GM23338 (cell line): ENCODE data around the gene PLCG2. TPM values are rescaled to one million over a fixed set of nuclear protein-coding genes. Genes with fewer than 3 reads are reported as not detected.

Experiments
- ATAC-seq: fragments of 200-7000 bp; cut with Tn5 transposase; 3 replicates; pipeline ENCODE4 v1.9.1; 2020
- DNase-seq: peaks from one replicate; pipeline ENCODE4 v3.0.0-alpha.2; 2015; ENCODE audit warnings: low spot score
- H2AFZ ChIP-seq: fragments of 200-600 bp; sonication (generic); 2 replicates; pipeline ENCODE4 v1.8.0; 2016; ENCODE audit warnings: antibody characterized with exemption, mild to moderate bottlenecking, moderate library complexity
- H3F3A ChIP-seq: fragments of 200-600 bp; sonication (generic); replicated peaks from 2 replicates; pipeline ENCODE4 v1.8.0; 2017; ENCODE audit warnings: antibody characterized with exemption, mixed run types, low read depth
- H3K27ac ChIP-seq: fragments of 200-600 bp; sonication (generic); 2 replicates; pipeline ENCODE4 v1.6.1; 2016; ENCODE audit warnings: low read depth
- H3K27me3 ChIP-seq: fragments of 200-600 bp; sonication (generic); 2 replicates; pipeline ENCODE4 v1.8.0; 2016; ENCODE audit warnings: mild to moderate bottlenecking, mixed run types, moderate library complexity; ENCODE audit not compliant: insufficient read depth
- H3K36me3 ChIP-seq: fragments of 200-600 bp; sonication (generic); 2 replicates; pipeline ENCODE4 v1.8.0; 2016; ENCODE audit warnings: mild to moderate bottlenecking; ENCODE audit not compliant: insufficient read depth
- H3K4me1 ChIP-seq: fragments of 200-600 bp; sonication (generic); 2 replicates; pipeline ENCODE4 v1.8.0; 2016; ENCODE audit warnings: mild to moderate bottlenecking, moderate library complexity; ENCODE audit not compliant: insufficient read depth
- H3K4me2 ChIP-seq: fragments of 200-600 bp; sonication (generic); 2 replicates; pipeline ENCODE4 v1.7.1; 2017; ENCODE audit warnings: mixed run types
- H3K4me3 ChIP-seq: fragments of 200-600 bp; sonication (generic); 2 replicates; pipeline ENCODE4 v1.6.1; 2016; ENCODE audit warnings: mixed run types
- H3K79me2 ChIP-seq: fragments of 200-600 bp; sonication (generic); replicated peaks from 2 replicates; pipeline ENCODE4 v1.8.0; 2017; ENCODE audit warnings: mild to moderate bottlenecking; ENCODE audit not compliant: insufficient read depth
- H3K9me2 ChIP-seq: fragments of 200-600 bp; sonication (generic); 2 replicates; pipeline ENCODE4 v1.8.0; 2017; ENCODE audit not compliant: insufficient read depth
- H4K20me1 ChIP-seq: fragments of 200-600 bp; sonication (generic); replicated peaks from 2 replicates; pipeline ENCODE4 v1.8.0; 2017; ENCODE audit warnings: mild to moderate bottlenecking; ENCODE audit not compliant: insufficient read depth
- H3K27ac Mint-ChIP-seq: 2 replicates; pipeline ENCODE4 v1.8.0; 2020; ENCODE audit warnings: inconsistent platforms, mild to moderate bottlenecking, moderate library complexity, mixed read lengths
- H3K27me3 Mint-ChIP-seq: 3 replicates; pipeline ENCODE4 v1.8.0; 2022; ENCODE audit warnings: low read depth, mild to moderate bottlenecking, moderate library complexity, mixed read lengths, inconsistent platforms; ENCODE audit not compliant: insufficient read depth, poor library complexity
- H3K36me3 Mint-ChIP-seq: 3 replicates; pipeline ENCODE4 v1.8.0; 2021; ENCODE audit warnings: low read depth, mild to moderate bottlenecking, inconsistent platforms, moderate library complexity, mixed read lengths
- H3K4me1 Mint-ChIP-seq: 3 replicates; pipeline ENCODE4 v1.8.0; 2020; ENCODE audit warnings: mild to moderate bottlenecking, inconsistent platforms, mixed read lengths
- H3K4me3 Mint-ChIP-seq: 3 replicates; pipeline ENCODE4 v1.8.0; 2021; ENCODE audit warnings: moderate library complexity, mild to moderate bottlenecking, inconsistent platforms, mixed read lengths
- H3K9me3 Mint-ChIP-seq: 3 replicates; pipeline ENCODE4 v1.8.0; 2020; ENCODE audit warnings: moderate library complexity, mild to moderate bottlenecking, inconsistent platforms, mixed read lengths
- CREB1 ChIP-seq: fragments of 250-450 bp; sonication (Bioruptor Pico); IDR thresholded peaks from 2 replicates; pipeline ENCODE4 v1.5.0; 2020; ENCODE audit warnings: low read depth, mild to moderate bottlenecking, moderate library complexity
- EZH2 ChIP-seq: fragments of 200-600 bp; sonication (generic); IDR thresholded peaks from one replicate; pipeline ENCODE4 v1.8.0; 2017; ENCODE audit warnings: antibody characterized with exemption, mild to moderate bottlenecking, low read depth; ENCODE audit not compliant: unreplicated experiment
- EZH2phosphoT487 ChIP-seq: fragments of 200-600 bp; sonication (generic); IDR thresholded peaks from one replicate; pipeline ENCODE4 v1.8.1; 2018; ENCODE audit warnings: antibody characterized with exemption; ENCODE audit not compliant: unreplicated experiment
- JUNB ChIP-seq: IDR thresholded peaks from one replicate; pipeline ENCODE4 v1.6.1; 2016; ENCODE audit warnings: antibody characterized with exemption; ENCODE audit not compliant: unreplicated experiment
- NANOG ChIP-seq: IDR thresholded peaks from 2 replicates; pipeline ENCODE4 v1.6.1; 2016; ENCODE audit warnings: antibody characterized with exemption, borderline replicate concordance
- POLR2AphosphoS5 ChIP-seq: IDR thresholded peaks from 2 replicates; pipeline ENCODE4 v1.6.1; 2016; ENCODE audit warnings: antibody characterized with exemption, low read depth
- STAT1 ChIP-seq: IDR thresholded peaks from one replicate; pipeline ENCODE4 v1.6.1; 2016; ENCODE audit warnings: antibody characterized with exemption; ENCODE audit not compliant: unreplicated experiment
- ZNF114 ChIP-seq: fragments of 250-450 bp; sonication (Bioruptor Pico); IDR thresholded peaks from 2 replicates; pipeline ENCODE4 v1.5.0; 2020; ENCODE audit warnings: mild to moderate bottlenecking, moderate library complexity
- ZNF331 ChIP-seq: fragments of 250-450 bp; sonication (Bioruptor Pico); IDR thresholded peaks from 2 replicates; pipeline ENCODE4 v1.5.0; 2020; ENCODE audit warnings: low read depth, mild to moderate bottlenecking, moderate library complexity
- polyA plus RNA-seq: library from polyadenylated mRNA; unstranded; fragments of >200 nt; fragmentation: Nextera tagmentation; extraction: Ambion mirVana; gene quantifications from 2 replicates; pipeline ENCODE4 v1.2.1, GENCODE V29; 2016
- total RNA-seq: library from RNA; depleted of rRNA; stranded (reverse); fragments of >200 nt; shearing (Covaris generic); gene quantifications from 2 replicates; pipeline ENCODE4 v1.2.3, GENCODE V29; 2014
- TF ChIP-seq, protein P1 (sequence below), 2 experiments: fragments of 200-600 bp in 1 of 2; sonication (generic) in 1 of 2; conservative IDR thresholded peaks; 2 replicates each; pipeline versions ENCODE4 v1.5.1 to v1.6.1; 2016 to 2017; ENCODE audit warnings: antibody characterized with exemption in 2 of 2, low read depth in 2 of 2, mild to moderate bottlenecking in 2 of 2, moderate library complexity in 1 of 2
- TF ChIP-seq, protein P2 (sequence below): IDR thresholded peaks from one replicate; pipeline ENCODE4 v1.6.1; 2018; ENCODE audit warnings: antibody characterized with exemption; ENCODE audit not compliant: unreplicated experiment
- TF ChIP-seq, protein P3 (sequence below): IDR thresholded peaks from 2 replicates; pipeline ENCODE4 v1.6.1; 2016; ENCODE audit warnings: antibody characterized with exemption
- TF ChIP-seq, protein P4 (sequence below): fragments of 250-450 bp; sonication (Bioruptor Pico); IDR thresholded peaks from 2 replicates; pipeline ENCODE4 v1.5.0; 2020; ENCODE audit warnings: mild to moderate bottlenecking, moderate library complexity

PLCG2 gene
- total and polyA plus RNA-seq, 2 experiments from 2014 or later = 2.4 to 5.9 TPM

DNA sequence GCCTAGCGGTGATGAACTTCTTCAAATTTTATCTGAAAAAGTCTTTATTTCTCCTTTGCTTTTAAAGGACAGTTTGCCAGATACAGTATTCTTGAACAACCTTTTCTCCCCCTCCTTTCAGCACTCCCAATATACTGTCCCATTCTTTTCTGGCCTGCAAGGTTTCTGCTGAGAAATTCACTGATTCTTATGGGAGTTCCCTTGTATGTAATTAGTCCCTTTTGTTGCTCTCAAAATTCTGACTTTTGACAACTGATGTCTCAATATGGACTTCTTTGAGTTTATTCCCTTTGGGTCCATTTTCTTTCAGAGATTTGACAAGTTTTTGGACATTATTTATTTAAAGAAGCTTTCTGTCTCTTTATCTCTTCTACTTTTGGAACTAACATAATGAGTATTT lies 192.8 kb downstream of the PLCG2 start:
- H3K4me2 ChIP-seq = no peak overlapping the region
- H3K79me2 ChIP-seq = no peaks in the 10 kb centered on the region
- DNase-seq (no peak), ATAC-seq (no peak)
- Mint-ChIP-seq H3K9me3 (peaks cover 60% of the 10 kb centered on the region), H3K4me3 (no peak overlapping the region), H3K36me3 (peaks cover 31% of the 10 kb centered on the region), H3K27me3 (peaks cover 3% of the 10 kb centered on the region), H3K27ac (no peak overlapping the region), H3K4me1 (peaks cover 32% of the 10 kb centered on the region)
- H3K4me1 ChIP-seq = peaks cover 25% of the 10 kb centered on the region
- H3K4me3 ChIP-seq = no peak overlapping the region
- no peak for TF ChIP-seq EZH2
- no peak for TF ChIP-seq EZH2phosphoT487
- TF ChIP-seq ZNF331 (CRISPR knock-in tag) = no peak
- TF ChIP-seq STAT1 = no peak
- TF ChIP-seq POLR2AphosphoS5 = no peak
- TF ChIP-seq, protein P1, sequence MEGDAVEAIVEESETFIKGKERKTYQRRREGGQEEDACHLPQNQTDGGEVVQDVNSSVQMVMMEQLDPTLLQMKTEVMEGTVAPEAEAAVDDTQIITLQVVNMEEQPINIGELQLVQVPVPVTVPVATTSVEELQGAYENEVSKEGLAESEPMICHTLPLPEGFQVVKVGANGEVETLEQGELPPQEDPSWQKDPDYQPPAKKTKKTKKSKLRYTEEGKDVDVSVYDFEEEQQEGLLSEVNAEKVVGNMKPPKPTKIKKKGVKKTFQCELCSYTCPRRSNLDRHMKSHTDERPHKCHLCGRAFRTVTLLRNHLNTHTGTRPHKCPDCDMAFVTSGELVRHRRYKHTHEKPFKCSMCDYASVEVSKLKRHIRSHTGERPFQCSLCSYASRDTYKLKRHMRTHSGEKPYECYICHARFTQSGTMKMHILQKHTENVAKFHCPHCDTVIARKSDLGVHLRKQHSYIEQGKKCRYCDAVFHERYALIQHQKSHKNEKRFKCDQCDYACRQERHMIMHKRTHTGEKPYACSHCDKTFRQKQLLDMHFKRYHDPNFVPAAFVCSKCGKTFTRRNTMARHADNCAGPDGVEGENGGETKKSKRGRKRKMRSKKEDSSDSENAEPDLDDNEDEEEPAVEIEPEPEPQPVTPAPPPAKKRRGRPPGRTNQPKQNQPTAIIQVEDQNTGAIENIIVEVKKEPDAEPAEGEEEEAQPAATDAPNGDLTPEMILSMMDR (conservative IDR thresholded peaks at IDR 0.05; ENCODE audit: low read depth in 2 of 2) = no peak
- no peak for TF ChIP-seq ZNF114 (CRISPR knock-in tag)
- TF ChIP-seq, protein P2, sequence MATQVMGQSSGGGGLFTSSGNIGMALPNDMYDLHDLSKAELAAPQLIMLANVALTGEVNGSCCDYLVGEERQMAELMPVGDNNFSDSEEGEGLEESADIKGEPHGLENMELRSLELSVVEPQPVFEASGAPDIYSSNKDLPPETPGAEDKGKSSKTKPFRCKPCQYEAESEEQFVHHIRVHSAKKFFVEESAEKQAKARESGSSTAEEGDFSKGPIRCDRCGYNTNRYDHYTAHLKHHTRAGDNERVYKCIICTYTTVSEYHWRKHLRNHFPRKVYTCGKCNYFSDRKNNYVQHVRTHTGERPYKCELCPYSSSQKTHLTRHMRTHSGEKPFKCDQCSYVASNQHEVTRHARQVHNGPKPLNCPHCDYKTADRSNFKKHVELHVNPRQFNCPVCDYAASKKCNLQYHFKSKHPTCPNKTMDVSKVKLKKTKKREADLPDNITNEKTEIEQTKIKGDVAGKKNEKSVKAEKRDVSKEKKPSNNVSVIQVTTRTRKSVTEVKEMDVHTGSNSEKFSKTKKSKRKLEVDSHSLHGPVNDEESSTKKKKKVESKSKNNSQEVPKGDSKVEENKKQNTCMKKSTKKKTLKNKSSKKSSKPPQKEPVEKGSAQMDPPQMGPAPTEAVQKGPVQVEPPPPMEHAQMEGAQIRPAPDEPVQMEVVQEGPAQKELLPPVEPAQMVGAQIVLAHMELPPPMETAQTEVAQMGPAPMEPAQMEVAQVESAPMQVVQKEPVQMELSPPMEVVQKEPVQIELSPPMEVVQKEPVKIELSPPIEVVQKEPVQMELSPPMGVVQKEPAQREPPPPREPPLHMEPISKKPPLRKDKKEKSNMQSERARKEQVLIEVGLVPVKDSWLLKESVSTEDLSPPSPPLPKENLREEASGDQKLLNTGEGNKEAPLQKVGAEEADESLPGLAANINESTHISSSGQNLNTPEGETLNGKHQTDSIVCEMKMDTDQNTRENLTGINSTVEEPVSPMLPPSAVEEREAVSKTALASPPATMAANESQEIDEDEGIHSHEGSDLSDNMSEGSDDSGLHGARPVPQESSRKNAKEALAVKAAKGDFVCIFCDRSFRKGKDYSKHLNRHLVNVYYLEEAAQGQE = no peak
- no peak for TF ChIP-seq NANOG
- TF ChIP-seq, protein P3, sequence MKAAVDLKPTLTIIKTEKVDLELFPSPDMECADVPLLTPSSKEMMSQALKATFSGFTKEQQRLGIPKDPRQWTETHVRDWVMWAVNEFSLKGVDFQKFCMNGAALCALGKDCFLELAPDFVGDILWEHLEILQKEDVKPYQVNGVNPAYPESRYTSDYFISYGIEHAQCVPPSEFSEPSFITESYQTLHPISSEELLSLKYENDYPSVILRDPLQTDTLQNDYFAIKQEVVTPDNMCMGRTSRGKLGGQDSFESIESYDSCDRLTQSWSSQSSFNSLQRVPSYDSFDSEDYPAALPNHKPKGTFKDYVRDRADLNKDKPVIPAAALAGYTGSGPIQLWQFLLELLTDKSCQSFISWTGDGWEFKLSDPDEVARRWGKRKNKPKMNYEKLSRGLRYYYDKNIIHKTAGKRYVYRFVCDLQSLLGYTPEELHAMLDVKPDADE = no peak
- no peak for TF ChIP-seq JUNB
- TF ChIP-seq CREB1 = no peak
- TF ChIP-seq, protein P4, sequence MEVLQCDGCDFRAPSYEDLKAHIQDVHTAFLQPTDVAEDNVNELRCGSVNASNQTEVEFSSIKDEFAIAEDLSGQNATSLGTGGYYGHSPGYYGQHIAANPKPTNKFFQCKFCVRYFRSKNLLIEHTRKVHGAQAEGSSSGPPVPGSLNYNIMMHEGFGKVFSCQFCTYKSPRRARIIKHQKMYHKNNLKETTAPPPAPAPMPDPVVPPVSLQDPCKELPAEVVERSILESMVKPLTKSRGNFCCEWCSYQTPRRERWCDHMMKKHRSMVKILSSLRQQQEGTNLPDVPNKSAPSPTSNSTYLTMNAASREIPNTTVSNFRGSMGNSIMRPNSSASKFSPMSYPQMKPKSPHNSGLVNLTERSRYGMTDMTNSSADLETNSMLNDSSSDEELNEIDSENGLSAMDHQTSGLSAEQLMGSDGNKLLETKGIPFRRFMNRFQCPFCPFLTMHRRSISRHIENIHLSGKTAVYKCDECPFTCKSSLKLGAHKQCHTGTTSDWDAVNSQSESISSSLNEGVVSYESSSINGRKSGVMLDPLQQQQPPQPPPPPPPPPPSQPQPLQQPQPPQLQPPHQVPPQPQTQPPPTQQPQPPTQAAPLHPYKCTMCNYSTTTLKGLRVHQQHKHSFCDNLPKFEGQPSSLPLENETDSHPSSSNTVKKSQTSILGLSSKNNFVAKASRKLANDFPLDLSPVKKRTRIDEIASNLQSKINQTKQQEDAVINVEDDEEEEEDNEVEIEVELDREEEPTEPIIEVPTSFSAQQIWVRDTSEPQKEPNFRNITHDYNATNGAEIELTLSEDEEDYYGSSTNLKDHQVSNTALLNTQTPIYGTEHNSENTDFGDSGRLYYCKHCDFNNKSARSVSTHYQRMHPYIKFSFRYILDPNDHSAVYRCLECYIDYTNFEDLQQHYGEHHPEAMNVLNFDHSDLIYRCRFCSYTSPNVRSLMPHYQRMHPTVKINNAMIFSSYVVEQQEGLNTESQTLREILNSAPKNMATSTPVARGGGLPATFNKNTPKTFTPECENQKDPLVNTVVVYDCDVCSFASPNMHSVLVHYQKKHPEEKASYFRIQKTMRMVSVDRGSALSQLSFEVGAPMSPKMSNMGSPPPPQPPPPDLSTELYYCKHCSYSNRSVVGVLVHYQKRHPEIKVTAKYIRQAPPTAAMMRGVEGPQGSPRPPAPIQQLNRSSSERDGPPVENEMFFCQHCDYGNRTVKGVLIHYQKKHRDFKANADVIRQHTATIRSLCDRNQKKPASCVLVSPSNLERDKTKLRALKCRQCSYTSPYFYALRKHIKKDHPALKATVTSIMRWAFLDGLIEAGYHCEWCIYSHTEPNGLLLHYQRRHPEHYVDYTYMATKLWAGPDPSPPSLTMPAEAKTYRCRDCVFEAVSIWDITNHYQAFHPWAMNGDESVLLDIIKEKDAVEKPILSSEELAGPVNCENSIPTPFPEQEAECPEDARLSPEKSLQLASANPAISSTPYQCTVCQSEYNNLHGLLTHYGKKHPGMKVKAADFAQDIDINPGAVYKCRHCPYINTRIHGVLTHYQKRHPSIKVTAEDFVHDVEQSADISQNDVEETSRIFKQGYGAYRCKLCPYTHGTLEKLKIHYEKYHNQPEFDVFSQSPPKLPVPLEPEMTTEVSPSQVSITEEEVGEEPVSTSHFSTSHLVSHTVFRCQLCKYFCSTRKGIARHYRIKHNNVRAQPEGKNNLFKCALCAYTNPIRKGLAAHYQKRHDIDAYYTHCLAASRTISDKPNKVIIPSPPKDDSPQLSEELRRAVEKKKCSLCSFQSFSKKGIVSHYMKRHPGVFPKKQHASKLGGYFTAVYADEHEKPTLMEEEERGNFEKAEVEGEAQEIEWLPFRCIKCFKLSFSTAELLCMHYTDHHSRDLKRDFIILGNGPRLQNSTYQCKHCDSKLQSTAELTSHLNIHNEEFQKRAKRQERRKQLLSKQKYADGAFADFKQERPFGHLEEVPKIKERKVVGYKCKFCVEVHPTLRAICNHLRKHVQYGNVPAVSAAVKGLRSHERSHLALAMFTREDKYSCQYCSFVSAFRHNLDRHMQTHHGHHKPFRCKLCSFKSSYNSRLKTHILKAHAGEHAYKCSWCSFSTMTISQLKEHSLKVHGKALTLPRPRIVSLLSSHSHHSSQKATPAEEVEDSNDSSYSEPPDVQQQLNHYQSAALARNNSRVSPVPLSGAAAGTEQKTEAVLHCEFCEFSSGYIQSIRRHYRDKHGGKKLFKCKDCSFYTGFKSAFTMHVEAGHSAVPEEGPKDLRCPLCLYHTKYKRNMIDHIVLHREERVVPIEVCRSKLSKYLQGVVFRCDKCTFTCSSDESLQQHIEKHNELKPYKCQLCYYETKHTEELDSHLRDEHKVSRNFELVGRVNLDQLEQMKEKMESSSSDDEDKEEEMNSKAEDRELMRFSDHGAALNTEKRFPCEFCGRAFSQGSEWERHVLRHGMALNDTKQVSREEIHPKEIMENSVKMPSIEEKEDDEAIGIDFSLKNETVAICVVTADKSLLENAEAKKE (CRISPR knock-in tag) = no peak
- H2AFZ ChIP-seq = no peak overlapping the region
- H3K27ac ChIP-seq = no peak overlapping the region
- H3F3A ChIP-seq = no peaks in the 10 kb centered on the region
- H3K27me3 ChIP-seq = no peaks in the 10 kb centered on the region
- H3K9me2 ChIP-seq = no peaks in the 10 kb centered on the region
- H4K20me1 ChIP-seq = no peaks in the 10 kb centered on the region
- H3K36me3 ChIP-seq = 0 out of 2 replicates have a peak, but pooled peaks cover 4% of the 10 kb centered on the region
